HEK293T (cell line): ENCODE measurements around the gene CPLANE2.

ENCODE experiments used
- BHLHE40 ChIP-seq: fragments of 450-650 bp; IDR thresholded peaks from 2 replicates; pipeline ENCODE4 v1.6.1; 2016; ENCODE audit warnings: mild to moderate bottlenecking, moderate library complexity, borderline replicate concordance
- ELF4 ChIP-seq: fragments of 450-650 bp; IDR thresholded peaks from 2 replicates; pipeline ENCODE4 v1.6.1; 2017; ENCODE audit warnings: antibody characterized with exemption
- FOXA1 ChIP-seq: fragments of 450-650 bp; IDR thresholded peaks from 2 replicates; pipeline ENCODE4 v1.6.1; 2016; ENCODE audit warnings: mild to moderate bottlenecking
- FOXK2 ChIP-seq: fragments of 450-650 bp; IDR thresholded peaks from 2 replicates; pipeline ENCODE4 v1.6.1; 2016; ENCODE audit warnings: mild to moderate bottlenecking
- FOXM1 ChIP-seq: fragments of 450-650 bp; IDR thresholded peaks from 2 replicates; pipeline ENCODE4 v1.6.1; 2017; ENCODE audit warnings: mild to moderate bottlenecking, borderline replicate concordance
- HDGF ChIP-seq: fragments of 450-650 bp; IDR thresholded peaks from 2 replicates; pipeline ENCODE4 v1.6.1; 2017; ENCODE audit warnings: antibody characterized with exemption, borderline replicate concordance
- L3MBTL2 ChIP-seq: fragments of 450-650 bp; conservative IDR thresholded peaks from 2 replicates; pipeline ENCODE4 v1.6.1; 2016; ENCODE audit warnings: mild to moderate bottlenecking
- LEF1 ChIP-seq: fragments of 450-650 bp; IDR thresholded peaks from 2 replicates; pipeline ENCODE4 v1.6.1; 2017; ENCODE audit warnings: mild to moderate bottlenecking, borderline replicate concordance
- NFRKB ChIP-seq: fragments of 450-650 bp; IDR thresholded peaks from 2 replicates; pipeline ENCODE4 v1.6.1; 2016; ENCODE audit warnings: mild to moderate bottlenecking, moderate library complexity
- PKNOX1 ChIP-seq: fragments of 450-650 bp; IDR thresholded peaks from 2 replicates; pipeline ENCODE4 v1.6.1; 2016
- SP1 ChIP-seq: fragments of 450-650 bp; IDR thresholded peaks from 2 replicates; pipeline ENCODE4 v1.6.1; 2017
- SUZ12 ChIP-seq: fragments of 450-650 bp; IDR thresholded peaks from 2 replicates; pipeline ENCODE4 v1.6.1; 2016; ENCODE audit warnings: mild to moderate bottlenecking
- TARDBP ChIP-seq: fragments of 450-650 bp; IDR thresholded peaks from 2 replicates; pipeline ENCODE4 v1.6.1; 2016
- ZNF384 ChIP-seq: fragments of 450-650 bp; IDR thresholded peaks from 2 replicates; pipeline ENCODE4 v1.6.1; 2016

GRCh38 chr1:16237343-16237830 lies 404 bp upstream of the CPLANE2 start:
- TF ChIP-seq FOXM1 (no peak), BHLHE40 (no peak), SUZ12 (no peak), FOXA1 (no peak), ZNF384 (no peak), NFRKB (no peak), SP1 (no peak), TARDBP (no peak), L3MBTL2 (no peak), LEF1 (no peak), PKNOX1 (no peak), HDGF (no peak), ELF4 (no peak), FOXK2 (no peak)
